ENCODE measurements around the gene CLSTN2.

The CLSTN2 gene

DNA sequence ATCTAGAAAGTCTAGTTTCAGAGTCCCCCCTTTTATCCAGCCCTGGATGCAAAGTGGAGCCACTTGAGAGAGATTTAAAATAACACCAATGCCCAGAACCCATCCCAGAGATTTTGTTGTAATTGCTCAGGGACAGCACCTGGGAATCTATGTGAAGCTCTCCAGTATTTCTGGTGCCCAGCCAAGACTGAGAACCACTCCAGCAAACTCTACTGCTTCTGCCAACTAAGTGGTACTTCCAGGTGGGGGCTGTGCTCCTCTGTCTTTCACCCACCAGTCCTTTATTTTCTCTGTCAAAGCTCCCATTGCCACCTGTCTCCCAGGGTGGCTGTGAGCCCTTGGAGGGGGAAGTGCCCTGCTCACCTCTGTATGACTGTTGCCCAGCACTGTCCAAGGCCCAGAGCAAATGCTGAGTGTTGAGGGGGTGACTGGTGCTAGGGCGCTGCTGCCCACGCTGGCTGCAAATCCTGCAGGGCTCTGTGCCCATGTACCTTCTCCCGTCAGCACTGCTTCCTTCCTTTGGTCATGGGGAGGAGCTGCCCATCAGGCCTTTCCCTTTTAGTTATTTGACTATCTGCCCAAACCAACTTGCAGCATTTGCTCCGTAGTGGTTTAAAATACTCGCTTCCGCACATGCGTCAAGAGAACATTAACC is 9.4 kb downstream of the CLSTN2 start:
- no peak for DNase-seq

DNA sequence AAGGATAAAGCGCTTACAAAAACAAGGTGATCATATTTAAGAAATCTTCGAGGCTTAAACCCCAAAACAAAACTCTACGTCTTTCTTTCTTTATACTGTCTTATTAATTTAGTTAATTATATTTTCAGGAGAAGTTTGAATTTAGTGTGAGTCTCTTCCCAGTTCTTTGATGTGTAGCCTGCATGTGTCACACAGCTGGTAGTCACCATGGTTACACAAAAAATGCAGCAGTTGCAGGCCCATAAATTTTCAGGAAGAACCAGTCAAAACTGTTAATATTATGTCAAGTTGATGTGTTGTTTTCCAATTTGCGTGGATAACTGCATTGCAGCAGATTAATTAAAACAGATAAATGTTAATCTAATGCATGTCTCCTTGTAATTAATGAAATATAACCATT is 10.4 kb downstream of the CLSTN2 start:
- DNase-seq: no peak

DNA sequence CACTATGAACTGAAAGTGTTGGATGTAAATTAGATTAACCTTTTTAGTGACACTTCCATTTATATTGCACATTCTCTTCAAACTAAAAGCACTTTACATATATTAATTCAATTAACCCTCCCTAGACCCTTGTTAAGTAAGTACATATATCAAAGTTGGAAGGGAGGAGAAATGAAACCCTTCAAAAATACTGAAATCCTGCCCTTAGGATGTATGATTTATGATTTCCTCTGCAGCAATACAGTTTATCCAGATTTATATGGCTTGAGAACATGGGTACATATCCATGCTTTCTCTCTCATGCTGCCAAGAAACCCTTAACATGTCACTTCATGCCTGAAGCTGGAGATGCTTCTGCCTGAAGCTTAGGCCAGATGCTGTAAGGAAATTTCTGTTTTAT is 11.0 kb downstream of the CLSTN2 start:
- no peak for DNase-seq

DNA sequence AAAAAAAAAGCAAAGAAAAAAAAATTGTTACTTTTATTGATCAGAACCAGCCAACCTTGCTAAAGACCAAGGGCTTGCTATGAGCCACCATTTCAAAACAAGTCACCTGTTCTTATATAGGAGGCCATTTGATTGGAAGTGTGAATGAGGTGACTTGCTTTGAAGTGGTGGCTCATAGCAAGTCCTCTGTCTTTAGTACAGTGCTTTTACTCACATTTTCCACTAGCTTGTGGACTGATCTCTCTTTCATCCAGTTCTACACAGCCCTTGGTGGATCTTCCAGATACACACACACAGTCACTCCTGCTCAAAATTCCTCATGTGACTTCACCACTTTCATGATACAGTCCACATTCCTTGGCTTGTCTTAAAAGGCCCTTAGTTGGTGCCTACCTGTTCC is 13.5 kb downstream of the CLSTN2 start:
- no peak for DNase-seq

DNA sequence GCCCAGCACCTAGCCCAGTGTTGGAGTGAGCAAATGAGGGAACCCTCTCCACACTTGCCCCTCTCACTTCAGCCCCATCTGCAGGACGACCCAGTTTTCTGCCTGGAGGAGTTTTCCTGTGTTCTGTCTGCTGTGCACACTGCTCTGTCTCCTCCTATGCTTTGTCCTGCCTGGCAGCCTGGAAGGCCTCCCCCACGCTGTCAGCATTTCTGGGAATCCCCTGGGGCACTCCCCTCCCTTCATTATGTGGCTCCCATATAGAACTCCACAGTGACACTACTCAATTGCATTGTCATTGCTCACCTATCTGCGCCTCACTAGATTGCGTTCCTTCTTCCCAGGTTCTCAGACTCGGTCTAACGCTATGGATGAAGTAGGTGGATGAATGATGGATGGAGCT is 13.9 kb downstream of the CLSTN2 start:
- DNase-seq: no peak

DNA sequence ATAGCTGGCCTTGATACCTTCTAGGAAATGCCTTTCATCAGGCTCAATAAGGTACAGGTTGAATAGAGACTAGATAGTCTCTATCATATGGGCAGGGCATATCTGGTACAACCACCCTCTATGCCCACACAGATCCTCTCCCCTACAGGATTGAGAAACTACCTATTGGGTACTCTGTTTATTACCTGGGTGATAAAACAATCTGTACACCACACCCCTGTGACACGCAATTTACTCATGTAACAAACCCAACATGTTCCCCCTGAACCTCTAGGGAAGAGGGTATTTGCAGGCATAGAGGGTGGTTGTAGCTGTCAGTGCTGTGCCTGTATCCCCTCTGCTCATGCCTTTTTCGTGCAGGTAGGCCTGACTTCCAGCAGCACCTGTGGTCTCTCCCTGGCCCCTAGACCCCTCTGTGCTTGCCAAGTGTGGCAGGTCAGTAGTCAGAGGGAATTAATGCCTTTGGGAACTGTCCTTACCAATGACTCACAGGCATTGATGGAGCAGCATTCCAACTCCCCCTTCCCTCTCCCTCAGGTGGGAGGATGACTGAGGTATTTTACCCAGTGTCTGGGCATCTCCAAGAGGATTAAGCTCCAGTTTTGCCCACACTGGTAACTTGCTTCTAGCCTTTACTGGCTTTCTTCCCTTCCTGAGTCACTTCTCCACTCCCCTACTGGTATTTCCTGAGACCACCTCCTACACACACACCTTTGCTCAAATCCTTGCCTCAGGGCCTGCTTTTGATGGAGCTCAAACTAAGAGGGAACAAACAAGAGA is 18.3 kb downstream of the CLSTN2 start:
- DNase-seq: no peak

DNA sequence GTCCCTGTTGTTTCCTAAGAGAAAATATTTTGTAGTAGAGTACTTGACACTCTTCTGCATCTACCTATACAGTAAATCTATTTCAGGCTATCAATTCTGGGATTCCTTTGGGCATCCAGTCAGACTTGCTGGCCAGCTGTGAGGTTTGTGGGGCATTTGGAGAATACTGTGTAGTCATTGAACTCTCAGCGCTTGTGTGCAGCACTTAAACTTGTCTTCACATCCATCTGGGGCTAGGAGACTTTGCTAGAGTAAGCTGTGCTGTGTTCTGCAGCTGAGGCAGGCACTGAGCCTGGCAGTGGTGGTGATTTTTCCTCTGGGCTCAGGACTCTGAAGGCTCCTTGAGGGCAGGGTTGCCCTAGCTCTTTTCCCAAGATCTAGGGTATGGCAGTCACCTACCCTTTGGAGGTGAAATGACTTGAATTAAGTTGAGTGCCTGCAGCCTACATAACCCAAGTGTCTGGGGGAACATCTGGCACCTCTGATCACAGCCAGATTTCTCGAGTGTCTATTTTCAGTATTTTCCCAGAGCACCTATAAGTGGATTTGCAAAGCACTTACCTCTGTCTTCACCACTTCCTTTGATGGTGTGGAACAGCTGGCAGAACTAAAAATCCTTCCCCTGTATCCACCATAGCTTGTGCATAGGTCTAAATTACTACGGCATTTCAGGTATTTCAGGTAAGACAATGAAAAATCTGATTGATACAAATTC is 19.3 kb downstream of the CLSTN2 start:
- DNase-seq: no peak

DNA sequence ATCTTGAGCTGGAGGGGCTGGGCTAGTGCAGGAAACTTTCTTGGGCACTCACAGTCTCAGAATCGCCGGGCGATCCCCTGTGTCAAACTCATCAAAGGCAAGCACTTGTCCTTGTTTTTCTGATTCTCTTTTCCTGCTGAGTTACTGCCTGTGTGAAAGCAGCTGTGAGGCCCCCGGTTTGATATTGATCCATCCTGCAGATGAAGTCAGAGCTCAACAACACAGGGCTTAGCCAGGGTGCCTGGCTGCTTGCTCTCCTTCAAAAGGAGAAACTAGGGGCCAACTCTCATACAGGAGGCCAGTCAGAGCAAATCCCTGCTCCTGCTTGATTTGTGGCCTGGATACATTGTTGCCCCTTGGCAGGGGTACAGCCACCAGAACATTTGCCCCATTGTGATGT is 22.9 kb downstream of the CLSTN2 start:
- no peak for DNase-seq

DNA sequence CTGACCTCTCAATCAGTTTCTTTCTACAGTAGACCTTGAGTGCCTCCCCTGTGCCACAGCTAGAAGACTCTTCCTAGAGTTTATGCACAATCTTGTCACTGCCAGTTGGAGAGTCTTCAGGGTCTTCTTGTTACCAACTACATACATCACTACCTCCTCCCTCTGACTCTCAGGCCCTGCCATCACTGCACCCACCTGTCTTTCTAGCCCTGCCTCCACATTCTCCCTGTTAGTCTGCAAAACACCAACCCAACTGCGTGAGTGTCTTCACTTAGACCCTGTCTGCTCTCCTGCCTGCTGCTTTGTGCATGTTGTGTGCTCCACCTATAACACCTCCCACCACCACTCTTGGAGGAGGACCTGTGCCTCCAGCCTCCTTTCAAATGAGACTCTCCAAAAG is 34.4 kb downstream of the CLSTN2 start:
- no peak for DNase-seq

DNA sequence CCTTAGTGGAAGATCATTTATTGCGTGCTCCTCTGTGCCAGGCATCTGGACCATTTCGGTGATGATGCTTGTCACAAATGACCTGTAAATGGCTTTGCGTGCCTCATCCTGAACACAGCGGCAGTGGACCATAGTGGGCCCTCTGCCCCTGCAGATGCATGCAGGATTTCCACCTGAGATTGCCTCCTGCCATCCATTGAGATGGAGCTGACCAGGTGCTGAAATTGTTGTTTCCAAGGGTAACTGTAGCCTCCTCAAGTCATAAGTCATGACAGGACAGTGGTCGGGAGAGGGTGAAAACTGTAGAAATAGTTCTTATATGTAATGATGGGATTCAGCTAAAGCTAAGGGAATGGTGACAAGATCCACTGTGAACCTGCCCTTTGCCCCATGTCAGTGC is 35.5 kb downstream of the CLSTN2 start:
- DNase-seq: no peak

DNA sequence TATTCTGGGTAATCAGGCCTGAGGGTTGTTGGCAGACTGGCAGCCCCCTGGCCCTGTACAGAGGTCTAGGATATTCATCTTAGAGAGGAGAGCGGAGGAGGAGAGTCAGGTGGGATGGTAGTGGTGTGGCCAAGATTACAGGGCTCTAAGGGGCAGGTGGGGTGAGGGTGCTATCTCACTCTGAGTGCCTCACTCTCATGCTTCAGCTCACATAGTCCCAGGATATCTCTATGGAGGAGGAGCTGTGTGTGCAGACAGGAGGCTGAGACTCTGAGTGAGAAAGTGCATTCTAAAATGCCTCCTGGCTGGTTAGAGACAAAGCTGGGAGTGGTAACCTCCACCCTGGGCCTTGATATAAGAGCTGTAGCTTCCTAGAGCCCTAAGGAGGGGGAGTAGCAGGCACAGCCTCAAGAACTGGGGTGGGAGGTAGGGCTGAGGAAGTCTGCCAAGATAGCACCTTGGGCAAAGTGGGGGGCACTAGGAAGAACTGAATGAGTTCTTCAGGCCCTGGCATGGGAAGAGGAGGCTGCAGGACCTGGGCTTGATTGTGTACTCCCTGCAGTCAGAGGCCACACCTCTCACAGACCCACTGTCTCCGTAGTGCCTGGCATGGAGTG is 39.9 kb downstream of the CLSTN2 start:
- no peak for DNase-seq

DNA sequence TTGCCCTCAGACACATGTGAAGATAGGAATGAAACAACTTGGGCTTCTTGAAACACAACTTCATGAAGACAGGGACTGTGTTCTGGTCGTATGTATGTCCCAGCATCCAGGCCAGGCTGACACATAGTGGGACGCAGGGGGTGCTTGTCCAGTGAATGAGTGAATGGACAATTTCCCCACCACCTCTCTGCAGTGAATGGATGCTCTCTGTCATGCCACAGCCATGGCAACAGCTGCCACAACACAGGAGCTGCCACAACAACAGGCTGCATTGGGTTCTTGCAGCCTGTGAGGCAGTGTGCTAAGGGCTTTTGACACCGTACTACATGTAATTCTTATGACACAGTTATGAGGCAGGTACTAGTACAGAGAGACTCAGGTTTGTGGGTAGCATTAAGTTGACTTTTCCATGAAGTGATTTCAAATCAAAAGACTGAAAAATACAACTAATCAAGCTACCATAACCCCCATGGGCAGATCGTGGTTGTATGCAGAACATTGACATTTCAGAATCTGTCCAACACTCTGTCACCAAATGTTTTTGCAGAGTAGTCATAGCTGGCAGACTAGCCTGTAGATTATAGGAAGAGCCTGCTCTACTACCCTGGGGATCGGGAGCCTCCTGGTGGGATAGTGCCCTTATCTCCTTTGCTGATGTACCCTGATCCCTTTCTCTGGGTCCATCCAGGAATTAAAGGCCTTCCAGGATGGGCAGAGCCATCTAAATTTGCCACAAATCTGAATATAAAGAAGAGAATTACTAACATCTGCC is 40.8 kb downstream of the CLSTN2 start:
- DNase-seq: no peak

DNA sequence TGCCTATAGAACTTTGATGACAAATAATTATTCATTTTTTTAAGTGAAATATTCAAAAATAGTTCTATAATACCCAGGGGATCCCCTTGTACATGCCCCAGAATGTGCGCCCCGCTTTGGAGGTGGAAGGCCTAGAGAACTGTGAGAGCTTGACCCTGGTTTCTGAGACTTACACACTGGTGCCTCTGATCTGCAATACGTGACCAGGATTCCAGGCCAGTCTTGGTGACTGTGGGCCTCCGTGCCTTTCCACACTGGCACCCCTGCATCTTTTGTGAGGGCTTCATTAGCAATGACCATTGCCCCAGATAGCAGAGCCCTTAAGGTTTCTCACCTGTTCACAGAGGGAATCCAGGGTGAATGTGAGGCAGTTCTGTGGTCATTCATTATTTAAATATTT is 44.0 kb downstream of the CLSTN2 start:
- DNase-seq: no peak

DNA sequence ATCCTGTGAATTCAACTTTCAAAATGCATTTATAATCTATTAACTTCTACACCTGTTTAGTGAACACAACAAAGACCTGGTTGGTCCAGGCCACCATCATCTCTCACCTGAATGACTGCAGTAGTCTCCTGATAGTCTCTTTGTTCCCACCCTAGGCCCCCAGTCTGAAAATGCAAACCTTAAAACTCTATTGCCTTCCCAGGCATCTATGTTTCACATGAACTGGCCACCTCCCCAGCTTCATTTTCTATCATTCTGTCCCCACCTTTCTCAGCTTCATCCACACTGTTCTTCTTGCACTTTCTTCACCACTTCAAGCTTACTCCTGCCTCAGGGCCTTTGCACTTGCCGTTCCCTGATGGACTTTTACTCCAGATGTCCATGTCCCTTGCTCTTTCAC is 45.0 kb downstream of the CLSTN2 start:
- DNase-seq: no peak

DNA sequence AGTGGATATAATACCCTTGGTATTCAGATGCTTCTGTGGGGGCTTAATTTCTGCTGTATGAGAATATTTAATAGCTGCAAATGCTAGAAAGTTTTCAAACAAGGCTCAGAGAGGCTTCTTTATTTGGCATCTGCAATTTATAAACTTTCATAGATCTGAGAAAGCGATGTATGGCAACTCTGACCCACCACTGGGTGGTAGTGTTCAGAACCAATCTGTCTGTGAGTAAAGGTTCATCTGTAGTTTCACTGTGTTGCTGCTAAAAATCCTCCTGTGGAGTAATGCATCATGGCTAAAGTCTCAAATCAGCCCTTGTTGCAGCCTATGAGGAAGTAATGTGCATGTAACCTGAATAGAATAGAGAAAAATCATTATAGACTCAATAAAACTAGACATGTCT is 47.4 kb downstream of the CLSTN2 start:
- DNase-seq: no peak

DNA sequence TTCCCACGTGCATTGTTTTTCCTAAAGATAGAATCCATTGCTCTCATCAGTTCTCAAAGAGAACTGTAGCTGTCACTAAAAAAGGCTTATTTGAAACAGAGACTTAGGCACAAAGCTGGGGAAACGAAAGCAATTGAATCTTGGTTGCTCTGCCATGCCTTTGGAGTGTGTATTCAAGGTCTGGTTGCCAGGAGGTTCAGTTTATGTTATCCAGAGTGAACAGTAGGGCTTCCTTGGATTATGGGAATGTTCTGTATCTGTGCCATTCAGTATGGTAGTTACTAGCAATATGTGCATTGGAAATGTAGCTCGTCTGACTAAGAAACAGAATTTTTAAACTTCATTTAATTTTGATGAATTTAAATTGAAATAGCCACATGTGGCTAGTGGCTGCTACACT is 50.6 kb downstream of the CLSTN2 start:
- DNase-seq: no peak

DNA sequence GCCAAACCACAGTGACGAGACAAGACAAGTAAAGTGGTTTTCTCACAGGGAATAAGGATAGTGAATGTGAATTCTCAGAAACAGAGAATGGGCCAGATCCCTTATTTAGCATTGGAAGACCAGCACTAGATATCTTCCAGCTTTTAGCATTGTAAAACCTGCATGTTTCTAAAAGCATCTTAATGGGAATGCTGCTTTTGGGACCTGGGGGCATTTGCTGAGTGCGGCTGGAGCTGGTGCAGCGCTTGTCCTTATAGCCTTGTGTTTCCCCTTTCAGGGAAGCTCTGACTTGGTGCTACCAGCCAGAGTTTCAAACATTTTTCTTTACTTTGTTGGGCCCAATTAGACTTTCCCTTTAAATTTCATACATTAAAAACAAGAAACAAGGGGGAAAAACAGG is 52.9 kb downstream of the CLSTN2 start:
- DNase-seq: no peak

DNA sequence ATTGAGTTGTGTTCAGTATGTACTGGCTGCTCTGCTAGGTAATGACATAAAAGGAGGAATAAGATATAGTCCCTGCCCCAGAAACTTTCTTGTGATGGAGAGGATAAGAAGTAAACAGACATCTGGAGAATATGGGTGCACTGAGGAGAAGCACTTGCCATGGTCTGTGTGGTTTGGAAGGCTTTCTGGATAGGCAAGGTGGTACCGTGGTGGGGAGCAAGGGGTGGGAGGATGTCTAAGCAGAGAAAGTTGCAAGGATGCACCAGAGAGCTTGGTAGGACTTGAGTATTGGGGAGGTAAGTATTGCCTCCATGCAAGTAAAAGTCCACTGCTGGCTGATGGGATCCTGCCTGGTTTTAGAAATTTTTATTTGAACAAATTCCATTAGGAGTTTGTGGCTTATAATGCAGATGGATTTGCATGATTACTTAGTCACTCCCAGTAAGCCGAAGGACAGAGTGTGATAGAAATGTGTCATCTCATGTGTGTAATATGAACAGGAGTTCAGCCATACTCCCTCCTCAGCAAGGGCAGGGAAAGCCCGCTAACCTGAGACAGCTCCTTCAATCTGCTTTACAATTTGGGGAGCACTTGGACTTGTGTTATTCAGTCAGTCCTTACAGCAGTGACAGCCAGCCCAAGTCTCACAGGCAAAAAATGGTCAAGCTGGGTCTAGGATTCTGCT is 53.6 kb downstream of the CLSTN2 start:
- no peak for DNase-seq

DNA sequence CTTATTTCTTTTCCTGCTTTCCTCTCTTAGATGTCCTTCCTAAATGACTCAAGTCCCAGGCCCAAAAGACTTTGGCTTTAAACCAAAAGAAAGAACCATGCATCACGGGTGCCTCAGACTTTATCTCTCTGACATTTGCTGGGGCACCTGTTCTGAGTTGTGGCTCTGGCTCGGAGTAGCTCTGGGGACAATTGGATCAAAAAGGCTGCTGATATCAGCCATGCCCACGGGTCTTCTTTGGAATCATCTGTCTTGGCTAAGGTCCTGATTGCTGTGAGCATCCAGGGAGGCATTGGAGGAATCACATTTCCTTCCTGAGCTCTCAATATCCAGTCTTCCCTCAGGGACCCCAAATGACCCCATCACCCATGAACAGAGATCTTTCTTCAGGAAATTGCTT is 59.9 kb downstream of the CLSTN2 start:
- DNase-seq: no peak

DNA sequence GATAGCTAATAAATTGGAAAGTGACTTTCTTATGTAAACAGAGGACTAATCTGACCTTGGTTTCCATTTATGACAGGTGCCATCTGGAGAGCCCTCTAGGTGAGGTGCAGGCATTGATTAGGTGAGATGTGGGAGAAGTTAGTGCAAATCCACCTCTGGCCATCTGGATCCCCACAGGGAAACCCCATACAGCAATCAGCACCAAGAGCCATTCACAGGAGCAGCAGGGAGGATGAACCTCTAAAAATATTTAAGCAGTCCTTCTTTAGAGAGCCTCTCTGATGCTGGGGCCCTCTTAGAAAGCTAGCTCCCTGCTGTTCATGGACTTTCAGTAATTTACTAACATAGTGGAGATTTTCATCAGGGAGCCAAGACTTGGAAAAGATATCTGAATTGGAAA is 69.3 kb downstream of the CLSTN2 start:
- DNase-seq: no peak

DNA sequence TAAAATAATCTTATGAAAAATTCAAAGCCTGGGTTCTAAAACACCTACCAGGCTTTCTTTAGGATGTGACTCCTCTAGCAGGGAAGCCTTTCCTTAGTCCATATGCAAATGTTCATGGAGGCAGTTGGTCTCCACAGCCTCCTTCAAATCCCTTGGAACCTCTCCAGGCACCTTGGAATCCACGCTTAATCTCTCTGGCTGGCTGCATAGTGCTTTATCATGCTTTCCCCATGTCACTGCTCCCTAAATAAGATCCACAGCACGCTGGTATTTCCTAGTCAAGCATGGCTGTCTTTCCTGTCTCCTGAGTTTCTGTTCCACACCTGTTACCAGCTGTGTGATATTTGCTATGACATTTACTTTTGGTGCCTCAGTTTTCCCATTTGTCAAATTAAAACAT is 71.3 kb downstream of the CLSTN2 start:
- DNase-seq: no peak

DNA sequence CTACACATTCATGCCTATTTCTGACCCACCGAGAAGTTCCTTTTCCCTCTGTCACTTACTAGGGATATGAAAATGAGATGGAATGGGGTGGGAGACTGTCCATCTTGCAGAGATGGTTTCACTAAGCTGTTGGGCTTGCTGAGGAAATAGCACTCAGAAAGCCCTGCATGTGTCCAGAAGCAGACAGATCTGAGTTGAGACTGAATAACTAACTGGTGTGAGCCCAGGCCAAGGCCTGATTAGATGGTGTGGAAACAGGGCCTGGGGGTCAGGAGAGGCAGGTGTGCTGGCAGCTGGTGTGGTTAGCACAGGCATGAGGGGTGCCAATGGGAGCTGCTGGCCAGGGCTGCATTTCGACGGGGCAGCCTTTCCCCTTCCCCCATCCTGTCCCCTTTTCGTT is 72.1 kb downstream of the CLSTN2 start:
- DNase-seq: no peak
